ENCODE measurements around the gene PACS1.

DNA sequence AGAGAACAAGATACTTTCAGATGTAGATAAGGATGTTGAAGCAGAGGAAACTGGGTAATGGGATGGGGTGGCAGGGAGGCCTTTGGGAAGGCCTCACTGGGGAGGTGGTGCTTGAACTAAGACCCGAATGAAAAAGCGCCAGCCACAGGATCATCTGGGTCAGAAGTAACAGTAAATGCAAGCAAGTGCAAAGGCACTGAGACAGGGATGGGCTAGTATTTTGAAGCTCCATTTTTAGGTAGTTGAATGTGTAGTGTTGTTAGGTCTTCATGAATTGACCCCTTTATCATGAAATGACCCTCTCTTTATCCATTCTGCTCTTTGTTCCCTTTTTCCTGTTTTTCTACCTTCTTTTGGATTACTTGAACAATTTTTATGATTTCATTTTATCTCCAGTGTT, 6.2 kb upstream of the PACS1 start:
- TF ChIP-seq CTCF (IDR thresholded peaks at IDR 0.05; ENCODE audit: low read length) (no peak), EZH2 (IDR thresholded peaks at IDR 0.05; ENCODE audit: borderline replicate concordance, low read length) (no peak)

All from OCI-LY1 (cell line).